ENCODE data around the gene DISC1. TPM values are rescaled to one million over a fixed set of nuclear protein-coding genes. Genes with fewer than 3 reads are reported as not detected.

The DISC1 gene
- total and polyA plus RNA-seq, 11 donors: 0.76 to 12.8 (median 4.3) TPM

GRCh38 chr1:231913493-231913892 is 286.9 kb downstream of the DISC1 start:
- Histone ChIP-seq H3K4me1 (peaks cover 0 to 22% (median 6%) of the 10 kb centered on the region in 12 donors), H3K36me3 (no peaks in the 10 kb centered on the region), H3K27ac (peak overlapping the region in 1 of 12 donors; percentile 46), H3K4me3 (no peak overlapping the region), H3K9me3 (peaks cover 0 to 3% (median 0%) of the 10 kb centered on the region in 12 donors), H3K27me3 (no peaks in the 10 kb centered on the region)
- ATAC-seq (no peak), DNase-seq (no peak)
- 75 to 84% (median 79%) methylated on average over 7 of the region's 7 CpGs for WGBS, 4 donors
- intact Hi-C loops (cut with DNase I): no loop called here
- TF ChIP-seq CTCF (IDR thresholded peaks at IDR 0.05) (no peak), POLR2A (IDR thresholded peaks at IDR 0.05) (no peak)

GRCh38 chr1:231918239-231919015 is 291.8 kb downstream of the DISC1 start:
- no peaks in the 10 kb centered on the region for H3K27me3 ChIP-seq
- intact Hi-C loops (cut with DNase I): loop anchor here in 1 of 10 donors (5.0 kb wide), 1 partner anchor 51 kb away; no protein-coding TSS in a partner anchor
- DNase-seq (no peak), ATAC-seq (no peak)
- peaks cover 0 to 38% (median 24%) of the 10 kb centered on the region in 12 donors for H3K4me1 ChIP-seq
- H3K36me3 ChIP-seq: no peaks in the 10 kb centered on the region
- 60 to 71% (median 65%) methylated on average over 6 of the region's 6 CpGs for WGBS, 4 donors
- H3K27ac ChIP-seq: peak overlapping the region in 10 of 12 donors; percentile 50 to 78 (median 64)
- no peak overlapping the region for H3K4me3 ChIP-seq
- no peaks in the 10 kb centered on the region for H3K9me3 ChIP-seq
- TF ChIP-seq POLR2A (IDR thresholded peaks at IDR 0.05) (no peak), CTCF (IDR thresholded peaks at IDR 0.05) (no peak)

GRCh38 chr1:231919239-231919885 is 292.8 kb downstream of the DISC1 start:
- WGBS, 4 donors: 9 to 29% (median 18%) methylated on average over 4 of the region's 4 CpGs
- Histone ChIP-seq H3K4me3 (peak overlapping the region in 7 of 12 donors; percentile 0 to 39 (median 27)), H3K27me3 (no peaks in the 10 kb centered on the region), H3K9me3 (no peaks in the 10 kb centered on the region), H3K36me3 (no peaks in the 10 kb centered on the region), H3K4me1 (peaks cover 3 to 38% (median 25%) of the 10 kb centered on the region in 12 donors), H3K27ac (peak overlapping the region; percentile 50 to 78 (median 69))
- peak; percentile 54 to 75 (median 66) for ATAC-seq
- no peak for DNase-seq
- TF ChIP-seq POLR2A (IDR thresholded peaks at IDR 0.05) (no peak), CTCF (IDR thresholded peaks at IDR 0.05) (no peak)
- intact Hi-C loops (cut with DNase I): loop anchor here in 1 of 10 donors (5.0 kb wide), 1 partner anchor 52 kb away; no protein-coding TSS in a partner anchor

- 12 to 35% (median 21%) methylated on average over 7 of the region's 7 CpGs for WGBS, 4 donors
- DNase-seq (peak in 3 of 5 donors; percentile 41 to 52 (median 50)), ATAC-seq (peak; percentile 52 to 77 (median 64))
- no peak for TF ChIP-seq CTCF (IDR thresholded peaks at IDR 0.05)
- H3K4me3 ChIP-seq: peak overlapping the region in 7 of 12 donors; percentile 0 to 39 (median 27)
- no peaks in the 10 kb centered on the region for H3K9me3 ChIP-seq
- intact Hi-C loops (cut with DNase I): loop anchor here in 2 of 10 donors (5.0 to 10.0 kb wide), 2 partner anchors 53 to 705 kb away; no protein-coding TSS in a partner anchor
- H3K27ac ChIP-seq: peak overlapping the region in 11 of 12 donors; percentile 50 to 78 (median 71)
- H3K27me3 ChIP-seq: no peaks in the 10 kb centered on the region
- H3K36me3 ChIP-seq: no peaks in the 10 kb centered on the region
- H3K4me1 ChIP-seq: peaks cover 3 to 40% (median 27%) of the 10 kb centered on the region in 12 donors
Observed at GRCh38 chr1:231919886-231920285, 293.3 kb downstream of the DISC1 start.
